PC-3 (cell line): ENCODE results near the gene PDE2A. TPM values are rescaled to one million over a fixed set of nuclear protein-coding genes. Genes with fewer than 3 reads are reported as not detected.

Source experiments
- ATAC-seq: fragments of 200-7000 bp; cut with Tn5 transposase; 2 replicates; pipeline ENCODE4 v1.9.1; 2020; ENCODE audit warnings: mild to moderate bottlenecking, moderate library complexity
- BruUV-seq: library from RNA; stranded (reverse); fragments of 400-500 nt; replicated peaks from 2 replicates; lab custom pipeline; 2021; lab: Mats Ljungman, UMichigan
- CTCF ChIA-PET: fragments of 300-600 bp; sonication (Branson Sonifier 250); formaldehyde crosslinking; loops from one replicate; lab custom pipeline; 2022; ENCODE audit warnings: antibody characterized with exemption; lab: Charles Lee
- POLR2A ChIA-PET: fragments of 300-600 bp; sonication (Branson Sonifier 250); formaldehyde crosslinking; loops from one replicate; lab custom pipeline; 2022; ENCODE audit warnings: antibody characterized with exemption; ENCODE audit not compliant: unreplicated experiment; lab: Charles Lee
- DNase-seq: peaks from one replicate; pipeline ENCODE4 v3.0.0-alpha.2; 2015
- H2AFZ ChIP-seq: fragments of 300-600 bp; sonication (generic); 2 replicates; pipeline ENCODE4 v1.6.0; 2016; ENCODE audit warnings: antibody characterized with exemption, low read length
- H3F3A ChIP-seq: fragments of 300-600 bp; sonication (generic); one replicate; pipeline ENCODE4 v1.6.0; 2017; ENCODE audit warnings: antibody characterized with exemption, low read length, control low read depth, mild to moderate bottlenecking; ENCODE audit not compliant: unreplicated experiment
- H3K27ac ChIP-seq: fragments of 300-600 bp; sonication (generic); 2 replicates; pipeline ENCODE4 v1.5.1; 2016; ENCODE audit warnings: mild to moderate bottlenecking, low read length
- H3K27me3 ChIP-seq: fragments of 300-600 bp; sonication (generic); 2 replicates; pipeline ENCODE4 v1.6.1; 2016; ENCODE audit warnings: low read length, mixed read lengths
- H3K36me3 ChIP-seq: fragments of 300-600 bp; sonication (generic); 2 replicates; pipeline ENCODE4 v1.6.1; 2016; ENCODE audit warnings: low read depth, mixed run types, low read length, mixed read lengths
- H3K4me1 ChIP-seq: fragments of 300-600 bp; sonication (generic); 2 replicates; pipeline ENCODE4 v1.5.1; 2016; ENCODE audit warnings: low read length; ENCODE audit not compliant: insufficient read depth
- H3K4me2 ChIP-seq: fragments of 300-600 bp; sonication (generic); 2 replicates; pipeline ENCODE4 v1.6.0; 2016; ENCODE audit warnings: low read length
- H3K4me3 ChIP-seq: fragments of 300-600 bp; sonication (generic); 2 replicates; pipeline ENCODE4 v1.5.1; 2016; ENCODE audit warnings: mild to moderate bottlenecking, low read length, mixed read lengths
- H3K79me2 ChIP-seq: fragments of 300-600 bp; sonication (generic); 2 replicates; pipeline ENCODE4 v1.6.1; 2017; ENCODE audit warnings: low read length, mixed read lengths
- H3K9ac ChIP-seq: fragments of 300-600 bp; sonication (generic); 2 replicates; pipeline ENCODE4 v1.6.0; 2016; ENCODE audit warnings: mild to moderate bottlenecking, low read length
- H3K9me2 ChIP-seq: fragments of 300-600 bp; sonication (generic); replicated peaks from 2 replicates; pipeline ENCODE4 v1.6.1; 2016; ENCODE audit warnings: mixed run types, low read length, mixed read lengths
- H3K9me3 ChIP-seq: fragments of 300-600 bp; sonication (generic); 2 replicates; pipeline ENCODE4 v1.6.1; 2016; ENCODE audit warnings: low read length, mixed read lengths
- H4K20me1 ChIP-seq: fragments of 300-600 bp; sonication (generic); 2 replicates; pipeline ENCODE4 v1.6.1; 2016; ENCODE audit warnings: low read length, mixed read lengths
- CTCF ChIP-seq: fragments of 300-600 bp; sonication (generic); conservative IDR thresholded peaks from 2 replicates; pipeline ENCODE4 v1.5.1; 2017; ENCODE audit warnings: antibody characterized with exemption, low read depth, mild to moderate bottlenecking, low read length
- EZH2 ChIP-seq: fragments of 300-600 bp; sonication (generic); IDR thresholded peaks from one replicate; pipeline ENCODE4 v1.6.1; 2017; ENCODE audit warnings: antibody characterized with exemption, mild to moderate bottlenecking, low read length; ENCODE audit not compliant: unreplicated experiment
- EZH2phosphoT487 ChIP-seq: fragments of 300-600 bp; sonication (generic); IDR thresholded peaks from 2 replicates; pipeline ENCODE4 v1.6.1; 2018; ENCODE audit warnings: mild to moderate bottlenecking, antibody characterized with exemption, low read length, borderline replicate concordance
- intact Hi-C: fragments of 100-400 bp; cut with micrococcal nuclease; formaldehyde crosslinking; loops from 2 replicates; pipeline ENCODE4 v1.9.0; 2023
- total RNA-seq: library from RNA; depleted of rRNA; stranded (reverse); fragments of >200 nt; gene quantifications from 2 replicates; pipeline ENCODE4 v1.2.3, GENCODE V29; 2014

Gene PDE2A
- total RNA-seq, 1 experiment from 2014 or later: 2.6 TPM

GRCh38 chr11:72720784-72721183 is 46.6 kb upstream of the PDE2A start:
- no peaks in the 10 kb centered on the region for H3K9me3 ChIP-seq
- TF ChIP-seq CTCF (no peak), EZH2 (no peak), EZH2phosphoT487 (no peak)
- ATAC-seq: no peak
- intact Hi-C loops: loop anchor here (10.0 kb wide), 1 partner anchor 124 kb away; no protein-coding TSS in a partner anchor
- ChIA-PET CTCF (no interaction called here), POLR2A (no interaction called here)
- H3K4me2 ChIP-seq: peak overlapping the region; percentile 80
- peaks cover 59% of the 10 kb centered on the region for H3K79me2 ChIP-seq
- H3K9me2 ChIP-seq: no peaks in the 10 kb centered on the region
- peaks cover 22% of the 10 kb centered on the region for H3K4me1 ChIP-seq
- DNase-seq: no peak
- H3K9ac ChIP-seq: no peak overlapping the region
- BruUV-seq: no TSS peak
- no peaks in the 10 kb centered on the region for H3K27me3 ChIP-seq
- H3K4me3 ChIP-seq: peak overlapping the region; percentile 58; the same call in 1 of the 2 replicates
- H2AFZ ChIP-seq: no peak overlapping the region
- H3K27ac ChIP-seq: no peak overlapping the region
- H3F3A ChIP-seq: no peaks in the 10 kb centered on the region
- H4K20me1 ChIP-seq: no peaks in the 10 kb centered on the region
- no peaks in the 10 kb centered on the region; the same call in 1 of the 2 replicates for H3K36me3 ChIP-seq

- Histone ChIP-seq H3K9ac (no peak overlapping the region), H3K4me1 (peaks cover 22% of the 10 kb centered on the region), H4K20me1 (no peaks in the 10 kb centered on the region), H2AFZ (no peak overlapping the region), H3K36me3 (no peaks in the 10 kb centered on the region; the same call in 1 of the 2 replicates), H3K4me2 (no peak overlapping the region), H3F3A (no peaks in the 10 kb centered on the region), H3K79me2 (peaks cover 59% of the 10 kb centered on the region), H3K27me3 (no peaks in the 10 kb centered on the region), H3K27ac (no peak overlapping the region), H3K4me3 (no peak overlapping the region), H3K9me3 (no peaks in the 10 kb centered on the region), H3K9me2 (no peaks in the 10 kb centered on the region)
- no peak for TF ChIP-seq EZH2
- TF ChIP-seq CTCF: no peak
- TF ChIP-seq EZH2phosphoT487: no peak
- BruUV-seq: no TSS peak
- intact Hi-C loops: loop anchor here (10.0 kb wide), 1 partner anchor 125 kb away; no protein-coding TSS in a partner anchor
- CTCF ChIA-PET: no interaction called here
- POLR2A ChIA-PET: no interaction called here
- DNase-seq (no peak), ATAC-seq (no peak)
Observed at GRCh38 chr11:72720047-72720446, 45.8 kb upstream of the PDE2A start.

GRCh38 chr11:72719551-72719950 is 45.3 kb upstream of the PDE2A start:
- DNase-seq: no peak
- Histone ChIP-seq H3K79me2 (peaks cover 54% of the 10 kb centered on the region), H3K9me3 (no peaks in the 10 kb centered on the region), H4K20me1 (no peaks in the 10 kb centered on the region), H3K4me2 (no peak overlapping the region), H3K27me3 (no peaks in the 10 kb centered on the region), H3K4me3 (no peak overlapping the region), H3K36me3 (no peaks in the 10 kb centered on the region; the same call in 1 of the 2 replicates), H3F3A (no peaks in the 10 kb centered on the region), H3K27ac (no peak overlapping the region), H3K9ac (no peak overlapping the region), H3K9me2 (no peaks in the 10 kb centered on the region), H2AFZ (no peak overlapping the region), H3K4me1 (peaks cover 22% of the 10 kb centered on the region)
- intact Hi-C loops: no loop called here
- ChIA-PET CTCF (no interaction called here), POLR2A (interaction anchor here (0.6 kb wide), 1 partner anchor 20 kb away, joined by 4 read pairs; no protein-coding TSS in a partner anchor)
- ATAC-seq: no peak
- no TSS peak for BruUV-seq
- TF ChIP-seq CTCF (no peak), EZH2 (no peak), EZH2phosphoT487 (no peak)
